Keratinocyte (primary cell): ENCODE measurements around the gene TNP2.

Source experiments
- CTCF ChIP-seq, 3 experiments: IDR thresholded peaks in 1 of 3; conservative IDR thresholded peaks in 1 of 3; optimal IDR thresholded peaks in 1 of 3; 2 replicates in 2 of 3; 3 replicates in 1 of 3; pipeline versions ENCODE3 to v1.5.1; 2011; ENCODE audit warnings: low read length in 3 of 3, mild to moderate bottlenecking in 3 of 3, moderate library complexity in 2 of 3, control low read depth in 1 of 3, inconsistent platforms in 1 of 3; ENCODE audit not compliant: insufficient read depth in 2 of 3; ENCODE audit errors: extremely low read depth in 1 of 3
- EZH2 ChIP-seq: IDR thresholded peaks from one replicate; pipeline ENCODE4 v1.6.1; 2012; ENCODE audit warnings: inconsistent platforms, mild to moderate bottlenecking, low read length, moderate library complexity

- TF ChIP-seq CTCF (optimal IDR thresholded peaks at IDR 0.05 in 1 of 3, IDR thresholded peaks at IDR 0.05 in 1 of 3, conservative IDR thresholded peaks at IDR 0.05 in 1 of 3; ENCODE audit: extremely low read depth in 1 of 3, insufficient read depth in 2 of 3, low read length in 3 of 3) (no peak), EZH2 (no peak)
Observed at GRCh38 chr16:11296706-11297491, 27.8 kb upstream of the TNP2 start.
